H1 (cell line): ENCODE measurements around the gene RDM1.

Experiments used
- CHD1 ChIP-seq: IDR thresholded peaks from 2 replicates; pipeline ENCODE4 v1.6.1; 2012; ENCODE audit warnings: low read depth, low read length, improper control_type of control experiment
- CTCF ChIP-seq, 3 experiments: IDR thresholded peaks; 1 replicate in 2 of 3; 2 replicates in 1 of 3; pipeline versions ENCODE4 v1.5.1 to v1.6.1; 2011; ENCODE audit warnings: low read length in 3 of 3, mild to moderate bottlenecking in 3 of 3, inconsistent platforms in 2 of 3, low read depth in 1 of 3, moderate library complexity in 1 of 3; ENCODE audit not compliant: insufficient read depth in 1 of 3; ENCODE audit errors: control extremely low read depth in 1 of 3
- EZH2 ChIP-seq: fragments of 200-600 bp; sonication (generic); IDR thresholded peaks from 2 replicates; pipeline ENCODE4 v1.7.1; 2012; ENCODE audit warnings: low read depth, mild to moderate bottlenecking, moderate library complexity, low read length, inconsistent platforms; ENCODE audit not compliant: severe bottlenecking
- GABPA ChIP-seq: IDR thresholded peaks from 2 replicates; pipeline ENCODE4 v1.6.1; 2011; ENCODE audit warnings: mild to moderate bottlenecking, low read length, moderate library complexity, borderline replicate concordance; ENCODE audit not compliant: insufficient read depth
- HDAC2 ChIP-seq, 2 experiments: fragments of 300-600 bp in 1 of 2; sonication (generic) in 1 of 2; IDR thresholded peaks; 2 replicates each; pipeline ENCODE4 v1.6.1; 2011 to 2012; ENCODE audit warnings: low read depth in 2 of 2, low read length in 2 of 2, mild to moderate bottlenecking in 2 of 2, moderate library complexity in 2 of 2, borderline replicate concordance in 1 of 2, inconsistent platforms in 1 of 2
- KDM4A ChIP-seq: IDR thresholded peaks from one replicate; pipeline ENCODE4 v1.7.1; 2012; ENCODE audit warnings: low read depth, mild to moderate bottlenecking, moderate library complexity, low read length, inconsistent platforms; ENCODE audit not compliant: severe bottlenecking
- PHF8 ChIP-seq: fragments of 200-600 bp; sonication (generic); conservative IDR thresholded peaks from 2 replicates; pipeline ENCODE4 v1.7.1; 2012; ENCODE audit warnings: low read depth, mild to moderate bottlenecking, inconsistent platforms, low read length, moderate library complexity
- TAF1 ChIP-seq: IDR thresholded peaks from 2 replicates; pipeline ENCODE4 v1.6.1; 2011; ENCODE audit warnings: mild to moderate bottlenecking, low read depth, low read length
- TF ChIP-seq, protein P1 (sequence below): fragments of 300-600 bp; sonication (generic); IDR thresholded peaks from 2 replicates; pipeline ENCODE4 v1.7.1; 2012; ENCODE audit warnings: low read length, moderate library complexity, mild to moderate bottlenecking, inconsistent platforms; ENCODE audit not compliant: insufficient replicate concordance

GRCh38 chr17:35914354-35914753 lies 16.2 kb downstream of the RDM1 start:
- TF ChIP-seq TAF1 (no peak), CHD1 (no peak), GABPA (no peak), HDAC2 (IDR thresholded peaks at IDR 0.05; ENCODE audit: borderline replicate concordance in 1 of 2, low read depth in 2 of 2, low read length in 2 of 2) (no peak), CTCF (IDR thresholded peaks at IDR 0.05; ENCODE audit: control extremely low read depth in 1 of 3, insufficient read depth in 1 of 3, low read depth in 1 of 3, low read length in 3 of 3) (no peak), KDM4A (no peak), PHF8 (no peak), EZH2 (no peak)
- TF ChIP-seq, protein P1, sequence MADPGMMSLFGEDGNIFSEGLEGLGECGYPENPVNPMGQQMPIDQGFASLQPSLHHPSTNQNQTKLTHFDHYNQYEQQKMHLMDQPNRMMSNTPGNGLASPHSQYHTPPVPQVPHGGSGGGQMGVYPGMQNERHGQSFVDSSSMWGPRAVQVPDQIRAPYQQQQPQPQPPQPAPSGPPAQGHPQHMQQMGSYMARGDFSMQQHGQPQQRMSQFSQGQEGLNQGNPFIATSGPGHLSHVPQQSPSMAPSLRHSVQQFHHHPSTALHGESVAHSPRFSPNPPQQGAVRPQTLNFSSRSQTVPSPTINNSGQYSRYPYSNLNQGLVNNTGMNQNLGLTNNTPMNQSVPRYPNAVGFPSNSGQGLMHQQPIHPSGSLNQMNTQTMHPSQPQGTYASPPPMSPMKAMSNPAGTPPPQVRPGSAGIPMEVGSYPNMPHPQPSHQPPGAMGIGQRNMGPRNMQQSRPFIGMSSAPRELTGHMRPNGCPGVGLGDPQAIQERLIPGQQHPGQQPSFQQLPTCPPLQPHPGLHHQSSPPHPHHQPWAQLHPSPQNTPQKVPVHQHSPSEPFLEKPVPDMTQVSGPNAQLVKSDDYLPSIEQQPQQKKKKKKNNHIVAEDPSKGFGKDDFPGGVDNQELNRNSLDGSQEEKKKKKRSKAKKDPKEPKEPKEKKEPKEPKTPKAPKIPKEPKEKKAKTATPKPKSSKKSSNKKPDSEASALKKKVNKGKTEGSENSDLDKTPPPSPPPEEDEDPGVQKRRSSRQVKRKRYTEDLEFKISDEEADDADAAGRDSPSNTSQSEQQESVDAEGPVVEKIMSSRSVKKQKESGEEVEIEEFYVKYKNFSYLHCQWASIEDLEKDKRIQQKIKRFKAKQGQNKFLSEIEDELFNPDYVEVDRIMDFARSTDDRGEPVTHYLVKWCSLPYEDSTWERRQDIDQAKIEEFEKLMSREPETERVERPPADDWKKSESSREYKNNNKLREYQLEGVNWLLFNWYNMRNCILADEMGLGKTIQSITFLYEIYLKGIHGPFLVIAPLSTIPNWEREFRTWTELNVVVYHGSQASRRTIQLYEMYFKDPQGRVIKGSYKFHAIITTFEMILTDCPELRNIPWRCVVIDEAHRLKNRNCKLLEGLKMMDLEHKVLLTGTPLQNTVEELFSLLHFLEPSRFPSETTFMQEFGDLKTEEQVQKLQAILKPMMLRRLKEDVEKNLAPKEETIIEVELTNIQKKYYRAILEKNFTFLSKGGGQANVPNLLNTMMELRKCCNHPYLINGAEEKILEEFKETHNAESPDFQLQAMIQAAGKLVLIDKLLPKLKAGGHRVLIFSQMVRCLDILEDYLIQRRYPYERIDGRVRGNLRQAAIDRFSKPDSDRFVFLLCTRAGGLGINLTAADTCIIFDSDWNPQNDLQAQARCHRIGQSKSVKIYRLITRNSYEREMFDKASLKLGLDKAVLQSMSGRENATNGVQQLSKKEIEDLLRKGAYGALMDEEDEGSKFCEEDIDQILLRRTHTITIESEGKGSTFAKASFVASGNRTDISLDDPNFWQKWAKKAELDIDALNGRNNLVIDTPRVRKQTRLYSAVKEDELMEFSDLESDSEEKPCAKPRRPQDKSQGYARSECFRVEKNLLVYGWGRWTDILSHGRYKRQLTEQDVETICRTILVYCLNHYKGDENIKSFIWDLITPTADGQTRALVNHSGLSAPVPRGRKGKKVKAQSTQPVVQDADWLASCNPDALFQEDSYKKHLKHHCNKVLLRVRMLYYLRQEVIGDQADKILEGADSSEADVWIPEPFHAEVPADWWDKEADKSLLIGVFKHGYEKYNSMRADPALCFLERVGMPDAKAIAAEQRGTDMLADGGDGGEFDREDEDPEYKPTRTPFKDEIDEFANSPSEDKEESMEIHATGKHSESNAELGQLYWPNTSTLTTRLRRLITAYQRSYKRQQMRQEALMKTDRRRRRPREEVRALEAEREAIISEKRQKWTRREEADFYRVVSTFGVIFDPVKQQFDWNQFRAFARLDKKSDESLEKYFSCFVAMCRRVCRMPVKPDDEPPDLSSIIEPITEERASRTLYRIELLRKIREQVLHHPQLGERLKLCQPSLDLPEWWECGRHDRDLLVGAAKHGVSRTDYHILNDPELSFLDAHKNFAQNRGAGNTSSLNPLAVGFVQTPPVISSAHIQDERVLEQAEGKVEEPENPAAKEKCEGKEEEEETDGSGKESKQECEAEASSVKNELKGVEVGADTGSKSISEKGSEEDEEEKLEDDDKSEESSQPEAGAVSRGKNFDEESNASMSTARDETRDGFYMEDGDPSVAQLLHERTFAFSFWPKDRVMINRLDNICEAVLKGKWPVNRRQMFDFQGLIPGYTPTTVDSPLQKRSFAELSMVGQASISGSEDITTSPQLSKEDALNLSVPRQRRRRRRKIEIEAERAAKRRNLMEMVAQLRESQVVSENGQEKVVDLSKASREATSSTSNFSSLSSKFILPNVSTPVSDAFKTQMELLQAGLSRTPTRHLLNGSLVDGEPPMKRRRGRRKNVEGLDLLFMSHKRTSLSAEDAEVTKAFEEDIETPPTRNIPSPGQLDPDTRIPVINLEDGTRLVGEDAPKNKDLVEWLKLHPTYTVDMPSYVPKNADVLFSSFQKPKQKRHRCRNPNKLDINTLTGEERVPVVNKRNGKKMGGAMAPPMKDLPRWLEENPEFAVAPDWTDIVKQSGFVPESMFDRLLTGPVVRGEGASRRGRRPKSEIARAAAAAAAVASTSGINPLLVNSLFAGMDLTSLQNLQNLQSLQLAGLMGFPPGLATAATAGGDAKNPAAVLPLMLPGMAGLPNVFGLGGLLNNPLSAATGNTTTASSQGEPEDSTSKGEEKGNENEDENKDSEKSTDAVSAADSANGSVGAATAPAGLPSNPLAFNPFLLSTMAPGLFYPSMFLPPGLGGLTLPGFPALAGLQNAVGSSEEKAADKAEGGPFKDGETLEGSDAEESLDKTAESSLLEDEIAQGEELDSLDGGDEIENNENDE, result no peak
